ENCODE measurements around the gene NMS. TPM values are rescaled to one million over a fixed set of nuclear protein-coding genes. Genes with fewer than 3 reads are reported as not detected.
A peak's percentile ranks its signal among the peaks of the same experiment; 100 is the strongest.

Gene NMS, protein sequence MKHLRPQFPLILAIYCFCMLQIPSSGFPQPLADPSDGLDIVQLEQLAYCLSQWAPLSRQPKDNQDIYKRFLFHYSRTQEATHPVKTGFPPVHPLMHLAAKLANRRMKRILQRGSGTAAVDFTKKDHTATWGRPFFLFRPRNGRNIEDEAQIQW
- not detected in 2 replicates for total RNA-seq (2014; rRNA removed)
- not detected for Bru-seq, nascent RNA
- not detected for BruChase-seq, experiment 1, labeled RNA remaining after a 6-hour chase
- BruChase-seq, experiment 2, labeled RNA remaining after a 2-hour chase: percentile 11 among the genes with signal in this experiment
- long read RNA-seq: 0 reads

DNA sequence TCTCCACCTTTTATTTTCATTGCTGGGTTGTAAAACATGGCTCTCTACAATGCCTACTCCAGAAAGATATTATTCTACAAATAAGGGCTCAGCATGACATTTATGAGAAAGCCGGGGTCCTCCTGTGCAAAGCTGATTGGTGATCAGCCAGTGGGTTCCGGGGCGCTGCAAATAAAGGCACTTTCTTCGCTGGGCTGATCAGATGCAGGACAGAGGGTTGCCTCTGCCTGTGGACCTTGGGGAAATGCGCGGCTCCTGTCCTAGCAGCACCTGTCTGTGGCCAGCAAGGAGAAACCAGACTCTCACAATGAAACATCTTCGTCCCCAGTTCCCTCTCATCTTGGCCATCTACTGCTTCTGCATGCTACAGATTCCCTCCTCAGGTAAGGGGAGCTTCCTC is at the start of gene NMS:
NMS (plus strand) TSS at position 301 of the 400 bp plus-strand sequence; CDS start at position 308, 7 bp downstream.
- no peaks in the 10 kb centered on the region for H3F3A ChIP-seq (ENCODE audit: low read length, unreplicated experiment)
- no TSS peak for BruUV-seq (replicated peaks)
- TF ChIP-seq EZH2phosphoT487 (IDR thresholded peaks at IDR 0.05; ENCODE audit: borderline replicate concordance, low read length) (no peak), EZH2 (IDR thresholded peaks at IDR 0.05; ENCODE audit: low read length, unreplicated experiment) (no peak)
- TF ChIP-seq, protein P1, sequence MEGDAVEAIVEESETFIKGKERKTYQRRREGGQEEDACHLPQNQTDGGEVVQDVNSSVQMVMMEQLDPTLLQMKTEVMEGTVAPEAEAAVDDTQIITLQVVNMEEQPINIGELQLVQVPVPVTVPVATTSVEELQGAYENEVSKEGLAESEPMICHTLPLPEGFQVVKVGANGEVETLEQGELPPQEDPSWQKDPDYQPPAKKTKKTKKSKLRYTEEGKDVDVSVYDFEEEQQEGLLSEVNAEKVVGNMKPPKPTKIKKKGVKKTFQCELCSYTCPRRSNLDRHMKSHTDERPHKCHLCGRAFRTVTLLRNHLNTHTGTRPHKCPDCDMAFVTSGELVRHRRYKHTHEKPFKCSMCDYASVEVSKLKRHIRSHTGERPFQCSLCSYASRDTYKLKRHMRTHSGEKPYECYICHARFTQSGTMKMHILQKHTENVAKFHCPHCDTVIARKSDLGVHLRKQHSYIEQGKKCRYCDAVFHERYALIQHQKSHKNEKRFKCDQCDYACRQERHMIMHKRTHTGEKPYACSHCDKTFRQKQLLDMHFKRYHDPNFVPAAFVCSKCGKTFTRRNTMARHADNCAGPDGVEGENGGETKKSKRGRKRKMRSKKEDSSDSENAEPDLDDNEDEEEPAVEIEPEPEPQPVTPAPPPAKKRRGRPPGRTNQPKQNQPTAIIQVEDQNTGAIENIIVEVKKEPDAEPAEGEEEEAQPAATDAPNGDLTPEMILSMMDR (conservative IDR thresholded peaks at IDR 0.05; ENCODE audit: low read depth, low read length): no peak
- H3K9ac ChIP-seq (ENCODE audit: low read length): no peak within 1 kb of the TSS
- ATAC-seq (no peak), DNase-seq (no peak)
- POLR2A ChIA-PET (ENCODE audit: unreplicated experiment): no interaction called here
- no peak within 1 kb of the TSS for H3K27ac ChIP-seq (ENCODE audit: low read length)
- no peaks in the 10 kb centered on the region for H3K36me3 ChIP-seq (ENCODE audit: low read depth, low read length)
- no peak within 1 kb of the TSS for H3K4me2 ChIP-seq (ENCODE audit: low read length)
- no peak within 1 kb of the TSS for H3K4me3 ChIP-seq (ENCODE audit: low read length)
- 0 out of 2 replicates have a peak, but pooled peaks cover 5% of the 10 kb centered on the region for H3K9me2 ChIP-seq (replicated peaks; ENCODE audit: low read length)
- H3K79me2 ChIP-seq (ENCODE audit: low read length): no peaks in the 10 kb centered on the region
- H3K27me3 ChIP-seq (ENCODE audit: low read length): peaks cover 40% of the 10 kb centered on the region
- intact Hi-C loops (cut with micrococcal nuclease): no loop called here
- H3K9me3 ChIP-seq (ENCODE audit: low read length): no peaks in the 10 kb centered on the region
- CTCF ChIA-PET: no interaction called here
- no peaks in the 10 kb centered on the region for H4K20me1 ChIP-seq (ENCODE audit: low read length)
- H3K4me1 ChIP-seq (ENCODE audit: insufficient read depth, low read length): no peaks in the 10 kb centered on the region
- no peak within 1 kb of the TSS for H2AFZ ChIP-seq (ENCODE audit: low read length)

DNA sequence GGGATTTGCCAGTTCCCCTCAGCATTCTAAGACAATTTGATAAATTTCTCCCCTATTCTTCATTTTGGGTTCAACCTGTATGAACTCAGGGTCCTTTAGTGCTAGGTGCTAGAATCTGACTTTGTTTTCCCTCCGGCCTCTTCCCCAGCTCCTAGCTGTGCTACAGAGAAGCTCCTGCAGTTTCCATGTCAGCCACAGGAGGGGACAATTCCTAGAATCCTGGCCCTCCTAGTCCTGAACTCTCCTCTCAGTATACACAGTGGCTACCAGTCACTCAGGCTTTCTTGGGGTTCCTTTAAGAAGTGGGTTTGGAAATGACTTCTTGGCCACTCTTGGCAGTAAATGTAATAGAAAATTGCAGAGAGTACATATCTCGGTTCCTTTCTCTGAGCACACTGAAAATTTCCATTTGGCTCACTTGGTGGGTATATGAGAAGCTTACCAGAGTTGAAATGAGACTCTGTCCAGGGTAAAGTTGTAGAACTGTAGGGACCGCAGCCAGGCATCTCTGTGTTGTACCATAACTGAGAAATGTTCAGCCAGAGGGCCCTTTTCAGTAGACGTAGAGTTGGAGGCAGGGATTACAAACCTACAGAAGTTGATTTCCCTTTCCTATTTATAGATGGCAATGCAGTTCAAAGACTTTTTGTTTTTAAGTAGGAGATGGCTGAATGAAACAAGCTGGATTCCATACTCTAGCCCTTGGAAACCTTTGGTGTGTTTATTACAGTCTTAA is 47.8 kb upstream of the NMS start:
- ATAC-seq (peak; percentile 91), DNase-seq (peak; percentile 63)
- ChIA-PET CTCF (interaction anchor here (0.6 to 0.8 kb wide), 2 partner anchors 11 to 162 kb away, joined by 3 to 4 read pairs; no protein-coding TSS in a partner anchor), POLR2A (ENCODE audit: unreplicated experiment) (no interaction called here)
- H3K36me3 ChIP-seq (ENCODE audit: low read depth, low read length): no peaks in the 10 kb centered on the region
- no peak for TF ChIP-seq EZH2 (IDR thresholded peaks at IDR 0.05; ENCODE audit: low read length, unreplicated experiment)
- TF ChIP-seq, protein P1 (conservative IDR thresholded peaks at IDR 0.05; ENCODE audit: low read depth, low read length): peak; percentile 67
- H3K79me2 ChIP-seq (ENCODE audit: low read length): no peaks in the 10 kb centered on the region
- no peaks in the 10 kb centered on the region for H3K27me3 ChIP-seq (ENCODE audit: low read length)
- H3K9me2 ChIP-seq (replicated peaks; ENCODE audit: low read length): no peaks in the 10 kb centered on the region
- no peak overlapping the region for H2AFZ ChIP-seq (ENCODE audit: low read length)
- peaks cover 10% of the 10 kb centered on the region for H3K4me1 ChIP-seq (ENCODE audit: insufficient read depth, low read length)
- H4K20me1 ChIP-seq (ENCODE audit: low read length): no peaks in the 10 kb centered on the region
- H3K4me2 ChIP-seq (ENCODE audit: low read length): no peak overlapping the region
- no peaks in the 10 kb centered on the region for H3K9me3 ChIP-seq (ENCODE audit: low read length)
- no peak overlapping the region for H3K9ac ChIP-seq (ENCODE audit: low read length)
- no peak overlapping the region for H3K4me3 ChIP-seq (ENCODE audit: low read length)
- H3F3A ChIP-seq (ENCODE audit: low read length, unreplicated experiment): peaks cover 3% of the 10 kb centered on the region
- no peak overlapping the region for H3K27ac ChIP-seq (ENCODE audit: low read length)
- no TSS peak for BruUV-seq (replicated peaks)
- intact Hi-C loops (cut with micrococcal nuclease): loop anchor here (5.0 kb wide), 1 partner anchor 160 kb away; no protein-coding TSS in a partner anchor

All from PC-3 (cell line).